Measurements from ENCODE around the gene STX1B. TPM values are rescaled to one million over a fixed set of nuclear protein-coding genes. Genes with fewer than 3 reads are reported as not detected.
A peak's percentile ranks its signal among the peaks of the same experiment; 100 is the strongest.

Gene STX1B
- total RNA-seq, 1 donor from 2014 or later = 1.4 TPM

GRCh38 chr16:30984669-30985400 is 25.6 kb downstream of the STX1B start, which contains the start of gene HSD3B7:
Gene HSD3B7, plus strand, starts transcription at chr16:30985207. Its CDS starts 452 bp downstream, at chr16:30985659.
- peak; percentile 95 for TF ChIP-seq CTCF (IDR thresholded peaks at IDR 0.05)
- H3K27ac Mint-ChIP-seq (ENCODE audit: unreplicated experiment) = peak within 1 kb of the TSS; percentile 54
- H3K27me3 Mint-ChIP-seq (ENCODE audit: low read depth) = no peaks in the 10 kb centered on the region
- peak within 1 kb of the TSS; percentile 66 for H3K4me3 Mint-ChIP-seq (ENCODE audit: unreplicated experiment)
- no peak for DNase-seq (ENCODE audit: low spot score)
- H3K4me1 Mint-ChIP-seq (ENCODE audit: low read depth) = peaks cover 9% of the 10 kb centered on the region
- no peaks in the 10 kb centered on the region for H3K9me3 Mint-ChIP-seq (ENCODE audit: low read depth)
- H3K36me3 Mint-ChIP-seq (ENCODE audit: low read depth) = peaks cover 12% of the 10 kb centered on the region

- Mint-ChIP-seq H3K36me3 (ENCODE audit: low read depth) (peaks cover 12% of the 10 kb centered on the region), H3K4me3 (ENCODE audit: unreplicated experiment) (no peak overlapping the region), H3K4me1 (ENCODE audit: low read depth) (peaks cover 9% of the 10 kb centered on the region), H3K27ac (ENCODE audit: unreplicated experiment) (no peak overlapping the region), H3K27me3 (ENCODE audit: low read depth) (no peaks in the 10 kb centered on the region), H3K9me3 (ENCODE audit: low read depth) (no peaks in the 10 kb centered on the region)
- TF ChIP-seq CTCF (IDR thresholded peaks at IDR 0.05) = no peak
- DNase-seq (ENCODE audit: low spot score) = no peak
Measured at GRCh38 chr16:30983898-30984610, 26.4 kb downstream of the STX1B start.

- H3K27ac Mint-ChIP-seq (ENCODE audit: unreplicated experiment) = no peak overlapping the region
- H3K27me3 Mint-ChIP-seq (ENCODE audit: low read depth) = no peaks in the 10 kb centered on the region
- peaks cover 9% of the 10 kb centered on the region for H3K4me1 Mint-ChIP-seq (ENCODE audit: low read depth)
- H3K9me3 Mint-ChIP-seq (ENCODE audit: low read depth) = no peaks in the 10 kb centered on the region
- H3K4me3 Mint-ChIP-seq (ENCODE audit: unreplicated experiment) = no peak overlapping the region
- no peak for TF ChIP-seq CTCF (IDR thresholded peaks at IDR 0.05)
- peaks cover 18% of the 10 kb centered on the region for H3K36me3 Mint-ChIP-seq (ENCODE audit: low read depth)
- DNase-seq (ENCODE audit: low spot score) = no peak
Measured at GRCh38 chr16:30983289-30983889, 27.0 kb downstream of the STX1B start.

- Mint-ChIP-seq H3K27ac (ENCODE audit: unreplicated experiment) (no peak overlapping the region), H3K36me3 (ENCODE audit: low read depth) (peaks cover 18% of the 10 kb centered on the region), H3K4me1 (ENCODE audit: low read depth) (peaks cover 9% of the 10 kb centered on the region), H3K9me3 (ENCODE audit: low read depth) (no peaks in the 10 kb centered on the region), H3K27me3 (ENCODE audit: low read depth) (no peaks in the 10 kb centered on the region), H3K4me3 (ENCODE audit: unreplicated experiment) (no peak overlapping the region)
- no peak for DNase-seq (ENCODE audit: low spot score)
- no peak for TF ChIP-seq CTCF (IDR thresholded peaks at IDR 0.05)
Measured at GRCh38 chr16:30982548-30983288, 27.7 kb downstream of the STX1B start.

- Mint-ChIP-seq H3K4me1 (ENCODE audit: low read depth) (peaks cover 9% of the 10 kb centered on the region), H3K36me3 (ENCODE audit: low read depth) (peaks cover 21% of the 10 kb centered on the region), H3K27ac (ENCODE audit: unreplicated experiment) (no peak overlapping the region), H3K4me3 (ENCODE audit: unreplicated experiment) (no peak overlapping the region), H3K27me3 (ENCODE audit: low read depth) (no peaks in the 10 kb centered on the region), H3K9me3 (ENCODE audit: low read depth) (no peaks in the 10 kb centered on the region)
- no peak for DNase-seq (ENCODE audit: low spot score)
- no peak for TF ChIP-seq CTCF (IDR thresholded peaks at IDR 0.05)
Measured at GRCh38 chr16:30980959-30981358, 29.5 kb downstream of the STX1B start.
